Uterus (tissue), 2 donors: ENCODE measurements around the gene KRT79.

Source experiments
- CTCF ChIP-seq, 4 experiments: fragments of 200-600 bp in 2 of 4; fragments of 450-650 bp in 2 of 4; sonication (generic) in 2 of 4; IDR thresholded peaks; one replicate each; pipeline ENCODE4 v1.5.1; 2016 to 2019; ENCODE audit warnings: antibody characterized with exemption in 4 of 4, mild to moderate bottlenecking in 2 of 4, moderate library complexity in 1 of 4
- POLR2A ChIP-seq, 2 donors: fragments of 450-650 bp; IDR thresholded peaks; one replicate each; pipeline ENCODE4 v1.6.1; 2016; ENCODE audit warnings: antibody characterized with exemption in 2 of 2, mild to moderate bottlenecking in 1 of 2, moderate library complexity in 1 of 2

- TF ChIP-seq POLR2A (IDR thresholded peaks at IDR 0.05) (no peak), CTCF (IDR thresholded peaks at IDR 0.05) (no peak)
Measured at GRCh38 chr12:52776913-52777395, 57.2 kb downstream of the KRT79 start, which contains the start of gene KRT76.
